Peyer's patch (tissue), 4 donors: ENCODE measurements around the gene ADGRL3.

Source experiments
- CTCF ChIP-seq, 6 experiments: fragments of 450-650 bp in 4 of 6; fragments of 200-600 bp in 2 of 6; sonication (generic) in 1 of 6; IDR thresholded peaks; one replicate each; pipeline ENCODE4 v1.5.1; 2017 to 2019; ENCODE audit warnings: antibody characterized with exemption in 6 of 6, mild to moderate bottlenecking in 3 of 6, moderate library complexity in 1 of 6
- POLR2A ChIP-seq, 2 donors: fragments of 450-650 bp; IDR thresholded peaks; one replicate each; pipeline ENCODE4 v1.5.1; 2017; ENCODE audit warnings: antibody characterized with exemption in 2 of 2, mild to moderate bottlenecking in 2 of 2, moderate library complexity in 2 of 2

DNA sequence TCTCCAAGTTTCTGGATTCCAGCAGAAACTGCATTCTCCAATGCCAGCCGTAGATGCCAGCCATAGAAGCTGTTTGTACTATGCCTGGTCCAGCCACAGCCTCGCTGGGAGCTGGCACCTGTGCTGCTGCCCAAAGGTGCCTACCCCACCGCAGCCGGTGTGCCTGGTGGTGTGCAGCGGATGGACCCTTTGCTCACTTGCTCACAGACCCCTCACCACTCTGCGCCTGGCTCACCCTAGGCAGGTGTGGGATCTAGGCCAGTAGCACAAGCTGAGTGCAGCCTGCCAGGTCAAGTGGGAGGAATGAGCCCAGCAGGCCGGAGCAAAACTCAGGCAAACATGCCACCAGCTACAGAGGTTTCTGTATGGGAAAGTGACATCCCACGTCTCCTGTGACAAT is 463.2 kb downstream of the ADGRL3 start:
- no peak for TF ChIP-seq CTCF (IDR thresholded peaks at IDR 0.05)
- TF ChIP-seq POLR2A (IDR thresholded peaks at IDR 0.05): no peak
